OCI-LY1 (cell line): ENCODE measurements around the gene POLR2J3.
"Not testable (repeated sequence)": the region's sequence is repeated elsewhere in the genome, so short reads cannot be mapped to it uniquely, and the experiment has no call there.

Experiments
- CTCF ChIP-seq: fragments of 200-600 bp; sonication (generic), shearing (Covaris generic); IDR thresholded peaks from 2 replicates; pipeline ENCODE4 v1.5.1; 2017; ENCODE audit warnings: mild to moderate bottlenecking, antibody characterized with exemption, low read length, moderate library complexity, mixed read lengths
- EZH2 ChIP-seq: fragments of 200-600 bp; sonication (generic), shearing (Covaris generic); IDR thresholded peaks from 2 replicates; pipeline ENCODE4 v1.8.0; 2017; ENCODE audit warnings: borderline replicate concordance, mixed run types, mild to moderate bottlenecking, antibody characterized with exemption, low read length, moderate library complexity, mixed read lengths

- not testable (repeated sequence) for TF ChIP-seq CTCF, EZH2
Measured at GRCh38 chr7:102614873-102615272, 42.5 kb upstream of the POLR2J3 start.
